SU-DHL-6 (cell line): ENCODE data around the gene SMURF1.

Experiments used
- EZH2phosphoT487 ChIP-seq: fragments of 200-600 bp; sonication (generic), shearing (Covaris generic); conservative IDR thresholded peaks from 2 replicates; pipeline ENCODE4 v1.6.1; 2018; ENCODE audit warnings: mild to moderate bottlenecking, antibody characterized with exemption, low read length, moderate library complexity, mixed read lengths
- TF ChIP-seq, protein P1 (sequence below): fragments of 200-600 bp; sonication (generic); IDR thresholded peaks from one replicate; pipeline ENCODE4 v1.5.1; 2017; ENCODE audit warnings: antibody characterized with exemption, mild to moderate bottlenecking, low read length, moderate library complexity; ENCODE audit not compliant: insufficient read depth, poor library complexity, severe bottlenecking

DNA sequence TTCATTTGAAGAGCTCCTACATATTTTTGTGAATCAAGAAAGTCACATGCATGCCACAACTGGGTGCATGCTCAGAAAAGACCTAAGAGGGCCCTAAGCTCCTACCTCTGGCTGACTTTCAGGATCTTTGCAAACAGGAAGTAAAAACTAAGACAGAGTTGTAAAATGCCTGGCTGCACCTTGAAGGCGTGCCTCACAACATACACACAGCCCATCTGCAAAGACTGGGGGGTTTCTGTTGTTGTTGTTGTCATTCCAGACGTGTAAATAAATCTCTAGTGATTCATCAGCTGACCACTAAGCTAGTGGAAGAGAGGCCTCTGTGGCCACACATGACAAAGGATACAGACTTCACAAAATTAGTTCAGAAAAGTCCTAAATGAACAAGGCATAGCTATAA, 31.8 kb downstream of the SMURF1 start:
- TF ChIP-seq, protein P1, sequence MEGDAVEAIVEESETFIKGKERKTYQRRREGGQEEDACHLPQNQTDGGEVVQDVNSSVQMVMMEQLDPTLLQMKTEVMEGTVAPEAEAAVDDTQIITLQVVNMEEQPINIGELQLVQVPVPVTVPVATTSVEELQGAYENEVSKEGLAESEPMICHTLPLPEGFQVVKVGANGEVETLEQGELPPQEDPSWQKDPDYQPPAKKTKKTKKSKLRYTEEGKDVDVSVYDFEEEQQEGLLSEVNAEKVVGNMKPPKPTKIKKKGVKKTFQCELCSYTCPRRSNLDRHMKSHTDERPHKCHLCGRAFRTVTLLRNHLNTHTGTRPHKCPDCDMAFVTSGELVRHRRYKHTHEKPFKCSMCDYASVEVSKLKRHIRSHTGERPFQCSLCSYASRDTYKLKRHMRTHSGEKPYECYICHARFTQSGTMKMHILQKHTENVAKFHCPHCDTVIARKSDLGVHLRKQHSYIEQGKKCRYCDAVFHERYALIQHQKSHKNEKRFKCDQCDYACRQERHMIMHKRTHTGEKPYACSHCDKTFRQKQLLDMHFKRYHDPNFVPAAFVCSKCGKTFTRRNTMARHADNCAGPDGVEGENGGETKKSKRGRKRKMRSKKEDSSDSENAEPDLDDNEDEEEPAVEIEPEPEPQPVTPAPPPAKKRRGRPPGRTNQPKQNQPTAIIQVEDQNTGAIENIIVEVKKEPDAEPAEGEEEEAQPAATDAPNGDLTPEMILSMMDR: no peak
- no peak for TF ChIP-seq EZH2phosphoT487
